Hindlimb muscle (tissue), 1 donor: ENCODE data around the gene SPRR4. TPM values are rescaled to one million over a fixed set of nuclear protein-coding genes. Genes with fewer than 3 reads are reported as not detected.
"Not testable (repeated sequence)": the region's sequence is repeated elsewhere in the genome, so short reads cannot be mapped to it uniquely, and the experiment has no call there.

Source experiments
- DNase-seq: peaks from one replicate; pipeline ENCODE4 v3.0.0-alpha.2; 2013
- polyA plus RNA-seq: library from polyadenylated mRNA; unstranded; fragments of 120-200 nt; gene quantifications from one replicate; pipeline ENCODE4 v1.2.1, GENCODE V29; 2013; ENCODE audit not compliant: insufficient read length

The SPRR4 gene
- polyA plus RNA-seq, 1 donor, result not detected

GRCh38 chr1:152967201-152967600 lies 3.2 kb upstream of the SPRR4 start:
- no peak for DNase-seq

- no peak for DNase-seq
Measured at GRCh38 chr1:152968248-152968647, 2.2 kb upstream of the SPRR4 start.

GRCh38 chr1:152969036-152969435 lies 1.4 kb upstream of the SPRR4 start:
- no peak for DNase-seq

- DNase-seq, result no peak
Measured at GRCh38 chr1:152972196-152972886, 1.9 kb downstream of the SPRR4 start.

- no peak for DNase-seq
Measured at GRCh38 chr1:152976688-152977087, 6.2 kb downstream of the SPRR4 start.

GRCh38 chr1:152977614-152978013 lies 7.2 kb downstream of the SPRR4 start:
- no peak for DNase-seq

GRCh38 chr1:152980676-152981075 lies 10.2 kb downstream of the SPRR4 start:
- no peak for DNase-seq

- DNase-seq, result no peak
Measured at GRCh38 chr1:152981146-152981871, 10.9 kb downstream of the SPRR4 start.

GRCh38 chr1:152982076-152982475 lies 11.6 kb downstream of the SPRR4 start:
- DNase-seq, result no peak

GRCh38 chr1:152983234-152983633 lies 12.8 kb downstream of the SPRR4 start:
- DNase-seq, result no peak

GRCh38 chr1:152983743-152984142 lies 13.3 kb downstream of the SPRR4 start, which contains the start of gene SPRR1A:
TSS of gene SPRR1A (plus strand) at chr1:152984081. CDS start at chr1:152985231, 1,150 bp downstream.
- DNase-seq, result no peak

- DNase-seq, result no peak
Measured at GRCh38 chr1:152986578-152986977, 16.1 kb downstream of the SPRR4 start.

GRCh38 chr1:152993186-152993585 lies 22.7 kb downstream of the SPRR4 start:
- no peak for DNase-seq

- DNase-seq, result no peak
Measured at GRCh38 chr1:152995842-152996241, 25.4 kb downstream of the SPRR4 start.

- DNase-seq, result no peak
Measured at GRCh38 chr1:152996633-152997400, 26.4 kb downstream of the SPRR4 start.

GRCh38 chr1:152997901-152998300 lies 27.5 kb downstream of the SPRR4 start:
- DNase-seq, result no peak

GRCh38 chr1:152998476-152998875 lies 28.0 kb downstream of the SPRR4 start:
- DNase-seq, result no peak

- DNase-seq, result no peak
Measured at GRCh38 chr1:152999818-153000217, 29.4 kb downstream of the SPRR4 start.

- DNase-seq, result no peak
Measured at GRCh38 chr1:153000294-153000693, 29.8 kb downstream of the SPRR4 start.

GRCh38 chr1:153001382-153001781 lies 30.9 kb downstream of the SPRR4 start, which contains the start of gene SPRR3:
TSS of gene SPRR3 (plus strand) at chr1:153001749. CDS start at chr1:153003021, 1,272 bp downstream.
- DNase-seq, result no peak

GRCh38 chr1:153011235-153011758 lies 40.8 kb downstream of the SPRR4 start:
- DNase-seq, result not testable (repeated sequence)

GRCh38 chr1:153021829-153022228 lies 51.4 kb downstream of the SPRR4 start:
- DNase-seq, result not testable (repeated sequence)
